Liver (tissue), 3 donors: Measurements from ENCODE around the gene SEPTIN7.

ENCODE experiments used
- EGR1 ChIP-seq, 2 donors: IDR thresholded peaks; 2 replicates each; pipeline ENCODE4 v1.6.1; 2016 to 2018; ENCODE audit warnings: antibody characterized with exemption in 2 of 2, low read depth in 2 of 2
- GABPA ChIP-seq, 2 donors: IDR thresholded peaks in 1 of 2; conservative IDR thresholded peaks in 1 of 2; 2 replicates each; pipeline ENCODE4 v1.6.1; 2016; ENCODE audit warnings: antibody characterized with exemption in 2 of 2, mild to moderate bottlenecking in 1 of 2, moderate library complexity in 1 of 2
- JUND ChIP-seq, 2 donors: IDR thresholded peaks; 2 replicates each; pipeline ENCODE4 v1.6.1; 2016; ENCODE audit warnings: antibody characterized with exemption in 2 of 2
- MAX ChIP-seq: IDR thresholded peaks from 2 replicates; pipeline ENCODE4 v1.6.1; 2016; ENCODE audit warnings: antibody characterized with exemption
- RAD21 ChIP-seq, 2 donors: IDR thresholded peaks; 2 replicates each; pipeline ENCODE4 v1.6.1; 2016; ENCODE audit warnings: antibody characterized with exemption in 2 of 2, mild to moderate bottlenecking in 2 of 2
- REST ChIP-seq: IDR thresholded peaks from 2 replicates; pipeline ENCODE4 v1.6.1; 2016; ENCODE audit warnings: antibody characterized with exemption, mild to moderate bottlenecking
- RXRA ChIP-seq, 2 donors: IDR thresholded peaks; 2 replicates each; pipeline ENCODE4 v1.6.1; 2017 to 2018; ENCODE audit warnings: antibody characterized with exemption in 2 of 2, mild to moderate bottlenecking in 1 of 2
- SP1 ChIP-seq: IDR thresholded peaks from 2 replicates; pipeline ENCODE4 v1.6.1; 2018; ENCODE audit warnings: antibody characterized with exemption, mild to moderate bottlenecking
- TAF1 ChIP-seq: conservative IDR thresholded peaks from 2 replicates; pipeline ENCODE4 v1.6.1; 2016; ENCODE audit warnings: antibody characterized with exemption, mild to moderate bottlenecking
- YY1 ChIP-seq: IDR thresholded peaks from 2 replicates; pipeline ENCODE4 v1.6.1; 2016; ENCODE audit warnings: antibody characterized with exemption, mild to moderate bottlenecking
- ZBTB33 ChIP-seq: IDR thresholded peaks from 2 replicates; pipeline ENCODE4 v1.6.1; 2016; ENCODE audit warnings: antibody characterized with exemption
- TF ChIP-seq, protein P1 (sequence below): fragments of 150-350 bp; IDR thresholded peaks from 2 replicates; pipeline ENCODE4 v1.5.1; 2017; ENCODE audit warnings: improper control_type of control experiment, low read depth, low read length; ENCODE audit not compliant: missing input control
- TF ChIP-seq, protein P2 (sequence below): IDR thresholded peaks from 2 replicates; pipeline ENCODE4 v1.6.1; 2016; ENCODE audit warnings: antibody characterized with exemption
- donor health status: healthy.
- donor health status: healthy.

DNA sequence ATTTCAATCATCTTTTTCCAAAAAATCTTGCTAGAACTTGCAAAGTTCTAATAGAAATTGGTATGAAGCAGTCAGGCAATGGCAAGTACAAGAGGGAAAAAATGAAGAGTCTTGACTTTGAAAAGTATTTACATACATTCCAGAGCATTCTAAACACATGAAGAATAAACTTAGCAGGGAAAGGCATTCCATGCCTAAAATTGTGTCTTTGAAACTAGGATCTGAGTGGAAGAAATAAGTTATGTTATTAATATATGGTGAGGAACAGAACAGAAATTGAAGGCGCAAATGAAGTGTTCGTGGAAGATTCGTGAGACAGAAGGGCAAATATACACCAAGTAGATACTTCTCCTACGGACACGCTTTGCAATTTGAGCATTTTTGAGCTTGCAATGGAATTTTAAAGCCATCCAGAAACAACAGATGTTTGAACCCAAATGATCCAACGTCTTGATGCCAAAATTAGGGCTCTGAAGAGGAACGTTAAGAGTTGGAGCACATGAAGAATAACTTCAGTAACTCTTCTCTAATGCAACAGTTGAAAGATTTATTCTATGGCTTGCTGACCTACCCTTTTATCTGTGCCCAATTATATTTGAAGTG is 40.6 kb upstream of the SEPTIN7 start:
- TF ChIP-seq, protein P1, sequence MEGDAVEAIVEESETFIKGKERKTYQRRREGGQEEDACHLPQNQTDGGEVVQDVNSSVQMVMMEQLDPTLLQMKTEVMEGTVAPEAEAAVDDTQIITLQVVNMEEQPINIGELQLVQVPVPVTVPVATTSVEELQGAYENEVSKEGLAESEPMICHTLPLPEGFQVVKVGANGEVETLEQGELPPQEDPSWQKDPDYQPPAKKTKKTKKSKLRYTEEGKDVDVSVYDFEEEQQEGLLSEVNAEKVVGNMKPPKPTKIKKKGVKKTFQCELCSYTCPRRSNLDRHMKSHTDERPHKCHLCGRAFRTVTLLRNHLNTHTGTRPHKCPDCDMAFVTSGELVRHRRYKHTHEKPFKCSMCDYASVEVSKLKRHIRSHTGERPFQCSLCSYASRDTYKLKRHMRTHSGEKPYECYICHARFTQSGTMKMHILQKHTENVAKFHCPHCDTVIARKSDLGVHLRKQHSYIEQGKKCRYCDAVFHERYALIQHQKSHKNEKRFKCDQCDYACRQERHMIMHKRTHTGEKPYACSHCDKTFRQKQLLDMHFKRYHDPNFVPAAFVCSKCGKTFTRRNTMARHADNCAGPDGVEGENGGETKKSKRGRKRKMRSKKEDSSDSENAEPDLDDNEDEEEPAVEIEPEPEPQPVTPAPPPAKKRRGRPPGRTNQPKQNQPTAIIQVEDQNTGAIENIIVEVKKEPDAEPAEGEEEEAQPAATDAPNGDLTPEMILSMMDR: no peak
- TF ChIP-seq YY1 (no peak), EGR1 (IDR thresholded peaks at IDR 0.05; ENCODE audit: low read depth in 2 of 2) (no peak), REST (no peak), TAF1 (no peak), MAX (no peak), ZBTB33 (no peak), RAD21 (IDR thresholded peaks at IDR 0.05) (no peak), JUND (IDR thresholded peaks at IDR 0.05) (no peak), RXRA (IDR thresholded peaks at IDR 0.05) (no peak), GABPA (IDR thresholded peaks at IDR 0.05 in 1 of 2, conservative IDR thresholded peaks at IDR 0.05 in 1 of 2) (no peak), SP1 (no peak)
- TF ChIP-seq, protein P2, sequence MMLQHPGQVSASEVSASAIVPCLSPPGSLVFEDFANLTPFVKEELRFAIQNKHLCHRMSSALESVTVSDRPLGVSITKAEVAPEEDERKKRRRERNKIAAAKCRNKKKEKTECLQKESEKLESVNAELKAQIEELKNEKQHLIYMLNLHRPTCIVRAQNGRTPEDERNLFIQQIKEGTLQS: no peak
